HepG2 (cell line): ENCODE results near the gene STAP2. TPM values are rescaled to one million over a fixed set of nuclear protein-coding genes. Genes with fewer than 3 reads are reported as not detected.

ENCODE experiments used
- ATAC-seq: fragments of 200-7000 bp; cut with Tn5 transposase; 3 replicates; pipeline ENCODE4 v1.9.1; 2020; ENCODE audit warnings: mild to moderate bottlenecking, moderate library complexity
- BruUV-seq: library from RNA; stranded (reverse); fragments of 400-500 nt; replicated peaks from 2 replicates; lab custom pipeline; 2021; lab: Mats Ljungman, UMichigan
- CTCF ChIA-PET: fragments of 300-600 bp; formaldehyde crosslinking; extraction: SDS; loops from one replicate; lab custom pipeline; 2021; ENCODE audit warnings: low total read pairs, inconsistent platforms, low intra/inter-chr PET ratio; lab: Yijun Ruan, JAX
- POLR2A ChIA-PET: fragments of 350-600 bp; sonication (Branson Sonifier 250); formaldehyde crosslinking; loops from one replicate; lab custom pipeline; 2020; ENCODE audit warnings: antibody characterized with exemption, inconsistent platforms; lab: Yijun Ruan, JAX
- DNase-seq: peaks from one replicate; pipeline ENCODE4 v3.0.0-alpha.2; 2015; ENCODE audit warnings: low spot score
- FAIRE-seq: peaks from 3 replicates; lab custom pipeline; 2011; peaks lifted over from hg19 to GRCh38; lab: Jason Lieb, UNC
- H2AFZ ChIP-seq: one replicate; pipeline ENCODE4 v1.6.1; 2011; ENCODE audit warnings: low read length, inconsistent platforms
- H3K27ac ChIP-seq: fragments of 300-600 bp; 3 replicates; pipeline ENCODE4 v1.8.0; 2011; ENCODE audit warnings: mixed run types, mild to moderate bottlenecking, mixed read lengths, low read length, inconsistent platforms; ENCODE audit not compliant: insufficient read depth; ENCODE audit errors: extremely low read length
- H3K27me3 ChIP-seq, 2 experiments: fragments of 200-600 bp in 1 of 2; 2 replicates in 1 of 2; 3 replicates in 1 of 2; pipeline versions ENCODE4 v1.6.0 to v1.8.0; 2011; ENCODE audit warnings: low read length in 2 of 2, mild to moderate bottlenecking in 2 of 2, moderate library complexity in 2 of 2, inconsistent platforms in 1 of 2; ENCODE audit not compliant: insufficient read depth in 2 of 2, control insufficient read depth in 1 of 2
- H3K36me3 ChIP-seq, 2 experiments: fragments of 200-600 bp in 1 of 2; replicated peaks in 1 of 2; 2 replicates in 1 of 2; 3 replicates in 1 of 2; pipeline versions ENCODE4 v1.5.1 to v1.8.0; 2011; ENCODE audit warnings: low read length in 2 of 2, inconsistent platforms in 1 of 2; ENCODE audit not compliant: insufficient read depth in 2 of 2, control insufficient read depth in 1 of 2
- H3K4me1 ChIP-seq: 2 replicates; pipeline ENCODE4 v1.5.1; 2012; ENCODE audit warnings: low read length, inconsistent platforms; ENCODE audit not compliant: insufficient read depth
- H3K4me2 ChIP-seq: 2 replicates; pipeline ENCODE4 v1.6.0; 2011; ENCODE audit warnings: low read depth, low read length, inconsistent platforms
- H3K4me3 ChIP-seq, 3 experiments: fragments of 200-600 bp in 1 of 3; sonication (generic), shearing (Covaris generic) in 1 of 3; replicated peaks in 1 of 3; 2 replicates each; pipeline ENCODE4 v1.5.1; 2011 to 2016; ENCODE audit warnings: low read length in 3 of 3, inconsistent platforms in 2 of 3, low read depth in 2 of 3, mild to moderate bottlenecking in 2 of 3, control low read depth in 1 of 3, mixed read lengths in 1 of 3; ENCODE audit not compliant: insufficient read depth in 1 of 3
- H3K79me2 ChIP-seq: one replicate; pipeline ENCODE4 v1.6.1; 2011; ENCODE audit warnings: low read length, inconsistent platforms; ENCODE audit not compliant: insufficient read depth
- H3K9ac ChIP-seq: 2 replicates; pipeline ENCODE4 v1.6.0; 2011; ENCODE audit warnings: mild to moderate bottlenecking, low read depth, low read length, inconsistent platforms; ENCODE audit not compliant: insufficient read depth
- H3K9me3 ChIP-seq: 2 replicates; pipeline ENCODE4 v1.5.1; 2012; ENCODE audit warnings: mild to moderate bottlenecking, low read length
- H4K20me1 ChIP-seq: 2 replicates; pipeline ENCODE4 v1.6.0; 2011; ENCODE audit warnings: inconsistent platforms, mild to moderate bottlenecking, low read length, moderate library complexity; ENCODE audit not compliant: insufficient read depth
- CBFB ChIP-seq: sonication (generic); formaldehyde crosslinking; IDR thresholded peaks from 2 replicates; pipeline ENCODE4 v1.4.0; 2020; ENCODE audit warnings: missing genetic modification reagents
- EEA1 ChIP-seq: sonication (generic); formaldehyde crosslinking; IDR thresholded peaks from 2 replicates; pipeline ENCODE4 v1.5.1; 2020; ENCODE audit warnings: mild to moderate bottlenecking, missing genetic modification reagents, borderline replicate concordance
- HOXA7 ChIP-seq: sonication (generic); formaldehyde crosslinking; IDR thresholded peaks from 2 replicates; pipeline ENCODE4 v1.8.1; 2022; ENCODE audit warnings: mild to moderate bottlenecking, missing genetic modification reagents, moderate library complexity
- JUNB ChIP-seq: sonication (generic); formaldehyde crosslinking; IDR thresholded peaks from 2 replicates; pipeline ENCODE4 v1.8.0; 2022; ENCODE audit warnings: missing genetic modification reagents, mild to moderate bottlenecking, borderline replicate concordance
- SMAD1 ChIP-seq: sonication (generic); formaldehyde crosslinking; IDR thresholded peaks from 2 replicates; pipeline ENCODE4 v1.4.0; 2020; ENCODE audit warnings: missing genetic modification reagents, low read depth, mild to moderate bottlenecking, borderline replicate concordance
- ZBTB10 ChIP-seq: sonication (generic); formaldehyde crosslinking; IDR thresholded peaks from 2 replicates; pipeline ENCODE4 v1.4.0; 2020; ENCODE audit warnings: missing genetic modification reagents, borderline replicate concordance
- ZMYM3 ChIP-seq: sonication (generic); formaldehyde crosslinking; IDR thresholded peaks from 2 replicates; pipeline ENCODE4 v1.5.1; 2020; ENCODE audit warnings: mild to moderate bottlenecking, missing genetic modification reagents
- ZNF234 ChIP-seq: sonication (generic); formaldehyde crosslinking; conservative IDR thresholded peaks from 2 replicates; pipeline ENCODE4 v1.5.1; 2020; ENCODE audit warnings: mild to moderate bottlenecking, missing genetic modification reagents
- ZNF362 ChIP-seq: sonication (generic); formaldehyde crosslinking; IDR thresholded peaks from 2 replicates; pipeline ENCODE4 v1.4.0; 2020; ENCODE audit warnings: missing genetic modification reagents, mild to moderate bottlenecking, borderline replicate concordance
- ZNF460 ChIP-seq: sonication (generic); formaldehyde crosslinking; IDR thresholded peaks from 2 replicates; pipeline ENCODE4 v1.5.1; 2020; ENCODE audit warnings: missing genetic modification reagents, mild to moderate bottlenecking, borderline replicate concordance
- ZNF484 ChIP-seq: sonication (generic); formaldehyde crosslinking; IDR thresholded peaks from 2 replicates; pipeline ENCODE4 v1.5.1; 2020; ENCODE audit warnings: mild to moderate bottlenecking, low read depth, missing genetic modification reagents, borderline replicate concordance
- ZNF619 ChIP-seq: sonication (generic); formaldehyde crosslinking; IDR thresholded peaks from 2 replicates; pipeline ENCODE4 v1.4.0; 2020; ENCODE audit warnings: mild to moderate bottlenecking, missing genetic modification reagents
- ZNF770 ChIP-seq: sonication (generic); formaldehyde crosslinking; IDR thresholded peaks from 2 replicates; pipeline ENCODE4 v1.5.0; 2020; ENCODE audit warnings: mild to moderate bottlenecking, missing genetic modification reagents
- WGBS: methylation state at CpG from one replicate; pipeline ENCODE4 v1.1.6; 2017; ENCODE audit warnings: low lambda C conversion rate; 5-methylcytosine and 5-hydroxymethylcytosine counted together
- in situ Hi-C: cut with HindIII; loops from 2 replicates; pipeline ENCODE4 v1.10.0; 2017; ENCODE audit warnings: low pct_unique_long_range_greater_than_20kb; ENCODE audit not compliant: extremely low pct_ligation_motif_present
- intact Hi-C: fragments of 100-400 bp; cut with micrococcal nuclease; formaldehyde crosslinking; loops from one replicate; pipeline ENCODE4 v1.10.0; 2022; ENCODE audit not compliant: unreplicated experiment
- polyA plus RNA-seq, 8 experiments: library from polyadenylated mRNA; depleted of rRNA in 3 of 8; stranded (reverse) in 7 of 8; unstranded in 1 of 8; fragments of >200 nt; fragmentation: Illumina TruSeq in 4 of 8; extraction: Trizol in 4 of 8; gene quantifications; 2 replicates each; pipeline versions ENCODE4 v1.2.1 to v1.2.3, GENCODE V29; 2011 to 2016; ENCODE audit warnings: low read depth in 4 of 8, missing spikeins in 1 of 8, mixed read lengths in 1 of 8; ENCODE audit not compliant: insufficient read depth in 1 of 8
- total RNA-seq, 5 experiments: library from RNA; depleted of rRNA; stranded (reverse); fragments of >200 nt; fragmentation: Illumina TruSeq; extraction: Trizol; gene quantifications; 2 replicates each; pipeline ENCODE4 v1.2.3, GENCODE V29; 2016; ENCODE audit warnings: low read depth in 1 of 5

The STAP2 gene
- total and polyA plus RNA-seq, 2 of the 13 experiments (the other 11 are each of a cell fraction or from before 2014, with no cell fraction given): 39.0 to 43.7 TPM

- H3K9me3 ChIP-seq: no peaks in the 10 kb centered on the region
- no peak for FAIRE-seq
- CTCF ChIA-PET: interaction anchor here (0.7 kb wide), 1 partner anchor 47 kb away, joined by 4 read pairs; no protein-coding TSS in a partner anchor
- TF ChIP-seq ZNF484 (CRISPR knock-in tag) (no peak), CBFB (CRISPR knock-in tag) (no peak), ZMYM3 (peak; percentile 76), ZNF234 (no peak), ZNF619 (CRISPR knock-in tag) (no peak), HOXA7 (CRISPR knock-in tag) (no peak), SMAD1 (CRISPR knock-in tag) (no peak), JUNB (no peak), ZBTB10 (CRISPR knock-in tag) (no peak), ZNF362 (CRISPR knock-in tag) (peak; percentile 68; the same call in 1 of the 2 replicates), ZNF770 (peak; percentile 81), ZNF460 (0 out of 2 replicates have a peak, but pooled peaks have one; percentile 39), EEA1 (no peak)
- TF ChIP-seq, all 625 proteins: peak for 4
- ATAC-seq (no peak), DNase-seq (no peak)
- WGBS: 34% methylated on average over 12 of the region's 12 CpGs
- H3K27me3 ChIP-seq: 0 out of 5 replicates have a peak, but pooled peaks cover 0 to 1% of the 10 kb centered on the region in 2 experiments
- H3K79me2 ChIP-seq: no peaks in the 10 kb centered on the region
- H3K36me3 ChIP-seq: no peaks in the 10 kb centered on the region
- intact Hi-C loops (no loop called here), in situ Hi-C loops (no loop called here)
- no peaks in the 10 kb centered on the region for H4K20me1 ChIP-seq
- no peak overlapping the region for H3K27ac ChIP-seq
- no TSS peak for BruUV-seq
- no peak overlapping the region for H2AFZ ChIP-seq
- peak overlapping the region; percentile 28 for H3K4me2 ChIP-seq
- POLR2A ChIA-PET: interaction anchor here (1.3 kb wide), 1 partner anchor 25 kb away, joined by 5 read pairs; the partner anchor contains the start of gene STAP2
- H3K9ac ChIP-seq: no peak overlapping the region
- H3K4me1 ChIP-seq: peaks cover 42% of the 10 kb centered on the region
- H3K4me3 ChIP-seq: no peak overlapping the region
These were observed 24.7 kb downstream of the STAP2 start for GRCh38 chr19:4313847-4314490.
